ENCODE measurements around the gene SERPINE1. TPM values are rescaled to one million over a fixed set of nuclear protein-coding genes. Genes with fewer than 3 reads are reported as not detected.
"Not testable (repeated sequence)": the region's sequence is repeated elsewhere in the genome, so short reads cannot be mapped to it uniquely, and the experiment has no call there.

The SERPINE1 gene
- total and polyA plus RNA-seq, 2 donors (not counting 1 experiment from before 2014, with no cell fraction given) = 167 to 1,153 TPM

- H2AFZ ChIP-seq (ENCODE audit: low read length) = no peak overlapping the region
Observed at GRCh38 chr7:101120315-101120714, 6.6 kb upstream of the SERPINE1 start.

GRCh38 chr7:101121631-101121990 is 5.3 kb upstream of the SERPINE1 start:
- H3K4me2 ChIP-seq (ENCODE audit: extremely low read depth, insufficient read depth, low read length); H3K4me3 ChIP-seq (replicated peaks in 1 of 4; ENCODE audit: control extremely low read depth in 1 of 4, insufficient read depth in 1 of 4, low read depth in 3 of 4, low read length in 4 of 4); H3K9me3 ChIP-seq (ENCODE audit: control insufficient read depth, insufficient read depth, low read depth, low read length): not testable (repeated sequence)

More at GRCh38 chr7:101120315-101120714, 6.6 kb upstream of the SERPINE1 start:
- Histone ChIP-seq H3K79me2 (ENCODE audit: control insufficient read depth, insufficient read depth, low read length) (no peaks in the 10 kb centered on the region), H3K27ac (ENCODE audit: insufficient read depth, low read length) (peak overlapping the region; percentile 23), H3K36me3 (ENCODE audit: control insufficient read depth, insufficient read depth, low read length) (no peaks in the 10 kb centered on the region), H3K4me1 (ENCODE audit: control insufficient read depth, extremely low read depth, insufficient read depth, low read length) (peaks cover 29% of the 10 kb centered on the region), H3K4me2 (ENCODE audit: extremely low read depth, insufficient read depth, low read length) (no peak overlapping the region), H3K27me3 (ENCODE audit: control insufficient read depth, insufficient read depth, low read length) (no peaks in the 10 kb centered on the region), H3K4me3 (replicated peaks in 1 of 4; ENCODE audit: control extremely low read depth in 1 of 4, insufficient read depth in 1 of 4, low read depth in 3 of 4, low read length in 4 of 4) (no peak overlapping the region), H4K20me1 (ENCODE audit: control insufficient read depth, extremely low read depth, insufficient read depth, low read length) (no peaks in the 10 kb centered on the region), H3K9ac (ENCODE audit: insufficient read depth, low read length) (no peak overlapping the region), H3K9me3 (ENCODE audit: control insufficient read depth, insufficient read depth, low read depth, low read length) (no peaks in the 10 kb centered on the region)
- TF ChIP-seq EZH2 (IDR thresholded peaks at IDR 0.05; ENCODE audit: low read length, missing control alignments) (no peak), CTCF (conservative IDR thresholded peaks at IDR 0.05 in 1 of 2, IDR thresholded peaks at IDR 0.05 in 1 of 2; ENCODE audit: low read depth in 1 of 2, low read length in 2 of 2) (no peak)
- peak in 1 of 2 donors; percentile 67 for DNase-seq (ENCODE audit: low read depth in 2 of 2)

GRCh38 chr7:101121991-101122932 is 4.6 kb upstream of the SERPINE1 start:
- Histone ChIP-seq H3K9ac (ENCODE audit: insufficient read depth, low read length) (peak overlapping the region; percentile 68), H3K79me2 (ENCODE audit: control insufficient read depth, insufficient read depth, low read length) (peaks cover 5% of the 10 kb centered on the region), H3K27me3 (ENCODE audit: control insufficient read depth, insufficient read depth, low read length) (no peaks in the 10 kb centered on the region), H3K9me3 (ENCODE audit: control insufficient read depth, insufficient read depth, low read depth, low read length) (no peaks in the 10 kb centered on the region), H3K27ac (ENCODE audit: insufficient read depth, low read length) (peak overlapping the region; percentile 97), H2AFZ (ENCODE audit: low read length) (no peak overlapping the region), H3K36me3 (ENCODE audit: control insufficient read depth, insufficient read depth, low read length) (no peaks in the 10 kb centered on the region), H4K20me1 (ENCODE audit: control insufficient read depth, extremely low read depth, insufficient read depth, low read length) (no peaks in the 10 kb centered on the region), H3K4me3 (replicated peaks in 1 of 4; ENCODE audit: control extremely low read depth in 1 of 4, insufficient read depth in 1 of 4, low read depth in 3 of 4, low read length in 4 of 4) (peak overlapping the region; percentile 22 to 57 (median 40)), H3K4me1 (ENCODE audit: control insufficient read depth, extremely low read depth, insufficient read depth, low read length) (peaks cover 32% of the 10 kb centered on the region), H3K4me2 (ENCODE audit: extremely low read depth, insufficient read depth, low read length) (peak overlapping the region; percentile 85)
- peak; percentile 98 to 100 for DNase-seq (ENCODE audit: low read depth in 2 of 2)
- TF ChIP-seq CTCF (conservative IDR thresholded peaks at IDR 0.05 in 1 of 2, IDR thresholded peaks at IDR 0.05 in 1 of 2; ENCODE audit: low read depth in 1 of 2, low read length in 2 of 2) (no peak), EZH2 (IDR thresholded peaks at IDR 0.05; ENCODE audit: low read length, missing control alignments) (no peak)

More at GRCh38 chr7:101121631-101121990, 5.3 kb upstream of the SERPINE1 start:
- not testable (repeated sequence) for H3K9ac ChIP-seq (ENCODE audit: insufficient read depth, low read length); DNase-seq (ENCODE audit: low read depth in 2 of 2); H3K27me3 ChIP-seq (ENCODE audit: control insufficient read depth, insufficient read depth, low read length); H3K36me3 ChIP-seq (ENCODE audit: control insufficient read depth, insufficient read depth, low read length); H2AFZ ChIP-seq (ENCODE audit: low read length); H4K20me1 ChIP-seq (ENCODE audit: control insufficient read depth, extremely low read depth, insufficient read depth, low read length); H3K79me2 ChIP-seq (ENCODE audit: control insufficient read depth, insufficient read depth, low read length)
- Histone ChIP-seq H3K27ac (ENCODE audit: insufficient read depth, low read length) (peak overlapping the region; percentile 97), H3K4me1 (ENCODE audit: control insufficient read depth, extremely low read depth, insufficient read depth, low read length) (peaks cover 35% of the 10 kb centered on the region)
